Measurements from ENCODE around the gene SEMA5A.

SEMA5A gene

GRCh38 chr5:9462109-9462508 lies 83.8 kb downstream of the SEMA5A start:
- TF ChIP-seq REST (IDR thresholded peaks at IDR 0.05; ENCODE audit: insufficient read depth in 1 of 2, low read depth in 2 of 2, low read length in 2 of 2) (no peak), POLR2AphosphoS5 (IDR thresholded peaks at IDR 0.05; ENCODE audit: low read depth, low read length) (no peak), TAF1 (IDR thresholded peaks at IDR 0.05; ENCODE audit: borderline replicate concordance, insufficient read depth, low read length) (no peak), FOXP2 (optimal IDR thresholded peaks at IDR 0.05; ENCODE audit: borderline replicate concordance, extremely low read depth, extremely low read length, insufficient read depth) (no peak), SIN3A (IDR thresholded peaks at IDR 0.05; ENCODE audit: borderline replicate concordance, insufficient read depth, low read length) (no peak)

GRCh38 chr5:9460885-9461645 lies 84.8 kb downstream of the SEMA5A start:
- no peak for TF ChIP-seq SIN3A (IDR thresholded peaks at IDR 0.05; ENCODE audit: borderline replicate concordance, insufficient read depth, low read length)
- TF ChIP-seq TAF1 (IDR thresholded peaks at IDR 0.05; ENCODE audit: borderline replicate concordance, insufficient read depth, low read length): no peak
- TF ChIP-seq REST (IDR thresholded peaks at IDR 0.05; ENCODE audit: insufficient read depth in 1 of 2, low read depth in 2 of 2, low read length in 2 of 2): no peak
- no peak for TF ChIP-seq POLR2AphosphoS5 (IDR thresholded peaks at IDR 0.05; ENCODE audit: low read depth, low read length)
- TF ChIP-seq FOXP2 (optimal IDR thresholded peaks at IDR 0.05; ENCODE audit: borderline replicate concordance, extremely low read depth, extremely low read length, insufficient read depth): no peak

GRCh38 chr5:9456435-9457042 lies 89.3 kb downstream of the SEMA5A start:
- no peak for TF ChIP-seq POLR2AphosphoS5 (IDR thresholded peaks at IDR 0.05; ENCODE audit: low read depth, low read length)
- TF ChIP-seq REST (IDR thresholded peaks at IDR 0.05; ENCODE audit: insufficient read depth in 1 of 2, low read depth in 2 of 2, low read length in 2 of 2): no peak
- TF ChIP-seq SIN3A (IDR thresholded peaks at IDR 0.05; ENCODE audit: borderline replicate concordance, insufficient read depth, low read length): no peak

GRCh38 chr5:9455826-9456434 lies 89.9 kb downstream of the SEMA5A start:
- TF ChIP-seq POLR2AphosphoS5 (IDR thresholded peaks at IDR 0.05; ENCODE audit: low read depth, low read length): no peak
- TF ChIP-seq TAF1 (IDR thresholded peaks at IDR 0.05; ENCODE audit: borderline replicate concordance, insufficient read depth, low read length): no peak
- TF ChIP-seq FOXP2 (optimal IDR thresholded peaks at IDR 0.05; ENCODE audit: borderline replicate concordance, extremely low read depth, extremely low read length, insufficient read depth): no peak
- TF ChIP-seq SIN3A (IDR thresholded peaks at IDR 0.05; ENCODE audit: borderline replicate concordance, insufficient read depth, low read length): no peak
- TF ChIP-seq REST (IDR thresholded peaks at IDR 0.05; ENCODE audit: insufficient read depth in 1 of 2, low read depth in 2 of 2, low read length in 2 of 2): no peak
